Colon (tissue), 2 donors: ENCODE data around the gene NKTR.

Experiments
- FAIRE-seq: peaks from 2 replicates; lab custom pipeline; 2012; peaks lifted over from hg19 to GRCh38; lab: Jason Lieb, UNC
- donor health status: control.
- donor health status: control.

Gene NKTR

DNA sequence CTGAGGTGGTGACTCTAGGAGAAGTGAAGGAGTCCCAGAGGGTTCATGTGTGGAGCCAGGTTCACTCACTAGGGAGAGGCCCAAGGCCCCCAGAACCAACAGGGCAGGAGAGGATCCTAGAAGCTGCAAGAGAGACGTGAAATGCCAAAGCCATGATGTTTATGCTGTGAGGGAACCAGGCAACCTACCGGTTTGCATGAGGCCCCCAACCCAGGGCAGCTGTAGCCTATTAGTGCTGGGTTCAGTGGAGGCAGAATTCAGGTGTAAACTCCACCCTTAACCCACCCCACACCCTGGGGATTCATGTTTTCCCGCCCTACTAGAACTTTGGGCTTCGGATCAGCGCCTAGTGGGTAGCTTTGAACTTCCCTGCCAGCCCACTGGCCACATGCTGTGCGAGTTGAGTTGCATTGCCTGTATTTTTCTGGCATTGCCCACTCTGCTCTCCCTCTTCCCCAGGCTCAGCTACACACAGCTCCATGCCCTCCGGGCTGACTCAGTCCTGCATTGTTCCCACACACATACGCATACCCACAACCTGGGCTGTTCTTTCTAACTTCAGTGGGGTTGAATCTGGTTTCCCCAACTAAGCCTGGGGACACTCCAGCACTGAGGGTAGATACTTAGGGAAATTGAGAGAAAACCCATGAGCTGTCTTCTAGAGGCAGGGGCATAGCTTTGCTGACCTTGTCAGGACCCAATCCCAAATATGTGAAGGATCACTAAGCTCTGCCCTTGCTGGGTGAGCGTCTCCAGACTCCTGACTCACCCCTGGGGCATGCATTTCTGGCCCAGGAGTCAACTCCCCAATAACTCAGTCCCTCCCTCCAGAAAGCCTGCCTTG, 51.0 kb downstream of the NKTR start:
- FAIRE-seq, result no peak

DNA sequence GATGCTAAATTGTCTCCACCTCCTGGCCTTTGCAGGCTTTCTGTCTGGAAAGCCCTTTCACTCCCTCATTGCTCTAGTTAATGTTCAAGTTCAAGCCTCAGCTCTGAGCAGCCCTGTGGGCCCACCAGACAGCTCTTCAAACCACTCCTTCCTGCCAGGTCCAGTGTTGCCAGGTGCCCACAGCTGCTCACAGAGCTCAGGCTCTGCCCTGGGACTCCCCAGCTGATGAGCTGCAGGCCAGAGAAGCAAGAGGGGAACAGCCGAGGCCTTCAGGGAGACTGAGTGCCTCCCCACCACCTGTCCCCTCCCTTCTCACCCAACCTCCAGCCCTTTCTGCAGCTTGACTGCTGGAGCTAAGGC, 51.7 kb downstream of the NKTR start:
- FAIRE-seq, result no peak

DNA sequence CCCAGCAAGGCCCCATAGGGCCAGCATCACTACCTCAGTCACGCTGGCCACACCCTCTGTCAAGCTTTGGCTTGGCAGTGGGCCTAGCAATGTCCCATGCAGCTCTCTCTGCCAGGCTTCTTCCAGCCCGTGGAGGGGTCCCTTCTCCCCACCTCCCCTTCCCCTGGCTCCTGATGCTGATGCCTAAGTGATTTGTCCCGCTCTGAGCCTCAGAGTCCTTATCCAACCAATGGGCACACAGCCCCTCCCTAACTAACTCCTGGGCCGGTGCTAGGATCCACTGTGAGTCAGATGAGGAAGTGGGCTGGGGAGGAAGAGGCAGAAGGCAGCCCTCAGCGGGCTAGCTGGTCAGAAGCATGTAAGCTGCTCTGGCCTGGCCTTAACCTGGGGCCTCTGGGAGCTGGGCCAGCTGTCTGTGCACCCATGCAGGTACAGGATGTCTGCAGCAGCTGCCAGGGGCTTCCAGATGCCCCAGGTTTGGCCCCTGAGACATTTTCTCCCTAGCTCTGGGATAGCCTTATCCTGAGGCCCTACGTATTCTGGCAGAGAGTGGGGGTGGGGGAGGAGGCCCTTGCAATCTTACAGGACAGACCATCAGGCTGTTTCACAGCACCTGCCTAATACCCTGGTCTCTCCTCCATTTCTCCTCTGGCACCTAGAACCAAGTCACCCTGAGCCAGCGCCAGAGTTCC, 52.3 kb downstream of the NKTR start:
- no peak for FAIRE-seq

DNA sequence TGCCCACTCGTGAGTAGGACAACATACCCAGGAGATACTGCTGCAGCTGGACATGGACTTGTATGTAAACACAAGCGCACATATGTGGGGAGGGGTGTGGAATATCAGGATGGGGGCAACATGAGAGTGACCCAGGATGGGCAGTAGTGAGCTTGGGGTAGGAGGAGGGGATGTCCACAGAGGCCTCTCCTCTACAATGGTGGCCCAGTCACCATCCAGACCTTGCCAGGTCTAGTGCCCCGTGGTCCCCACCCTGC, 52.7 kb downstream of the NKTR start:
- no peak for FAIRE-seq

DNA sequence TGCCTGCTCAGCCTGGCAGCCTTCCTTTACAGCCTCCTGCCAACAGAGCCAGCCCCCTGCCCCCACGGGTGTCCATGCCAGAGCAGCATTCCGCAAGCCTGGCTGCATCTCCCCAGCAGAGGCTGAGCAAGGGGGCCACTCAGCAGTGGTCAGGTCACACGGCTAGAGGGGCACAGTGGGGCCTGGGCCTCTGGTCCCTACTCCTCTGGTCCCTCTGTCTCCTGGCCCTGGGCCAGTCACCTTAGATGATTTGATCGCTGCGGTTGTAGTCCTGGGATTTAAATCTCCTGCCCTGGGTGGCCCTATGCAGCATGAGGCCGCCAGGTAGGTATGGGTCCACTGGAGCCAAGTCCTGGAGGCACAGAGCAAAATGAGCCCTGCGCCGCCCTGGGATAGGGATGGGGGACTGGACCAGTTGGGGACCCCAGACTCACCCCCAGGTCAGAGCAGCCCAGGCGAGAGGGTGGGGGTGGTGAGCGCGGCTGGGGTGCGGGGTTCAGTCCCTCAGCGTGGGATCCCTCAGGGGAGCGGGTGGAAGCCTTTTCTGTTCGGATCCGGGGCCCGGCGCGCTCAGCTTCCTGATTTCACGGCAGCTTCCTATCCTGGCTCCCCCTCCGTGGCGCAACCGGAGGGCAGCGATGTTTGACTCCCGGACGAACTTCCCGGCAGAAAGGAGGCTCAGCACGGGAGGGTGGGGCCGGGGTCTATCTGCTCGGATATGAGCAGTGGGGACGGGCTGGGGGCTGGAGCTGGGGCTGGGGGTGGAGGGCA, 53.3 kb downstream of the NKTR start, which contains the start of gene ZBTB47:
TSS of gene ZBTB47 (plus strand) at position 138 of the 771 bp plus-strand sequence. CDS start 4,659 bp downstream, outside the sequence.
- FAIRE-seq, result no peak

DNA sequence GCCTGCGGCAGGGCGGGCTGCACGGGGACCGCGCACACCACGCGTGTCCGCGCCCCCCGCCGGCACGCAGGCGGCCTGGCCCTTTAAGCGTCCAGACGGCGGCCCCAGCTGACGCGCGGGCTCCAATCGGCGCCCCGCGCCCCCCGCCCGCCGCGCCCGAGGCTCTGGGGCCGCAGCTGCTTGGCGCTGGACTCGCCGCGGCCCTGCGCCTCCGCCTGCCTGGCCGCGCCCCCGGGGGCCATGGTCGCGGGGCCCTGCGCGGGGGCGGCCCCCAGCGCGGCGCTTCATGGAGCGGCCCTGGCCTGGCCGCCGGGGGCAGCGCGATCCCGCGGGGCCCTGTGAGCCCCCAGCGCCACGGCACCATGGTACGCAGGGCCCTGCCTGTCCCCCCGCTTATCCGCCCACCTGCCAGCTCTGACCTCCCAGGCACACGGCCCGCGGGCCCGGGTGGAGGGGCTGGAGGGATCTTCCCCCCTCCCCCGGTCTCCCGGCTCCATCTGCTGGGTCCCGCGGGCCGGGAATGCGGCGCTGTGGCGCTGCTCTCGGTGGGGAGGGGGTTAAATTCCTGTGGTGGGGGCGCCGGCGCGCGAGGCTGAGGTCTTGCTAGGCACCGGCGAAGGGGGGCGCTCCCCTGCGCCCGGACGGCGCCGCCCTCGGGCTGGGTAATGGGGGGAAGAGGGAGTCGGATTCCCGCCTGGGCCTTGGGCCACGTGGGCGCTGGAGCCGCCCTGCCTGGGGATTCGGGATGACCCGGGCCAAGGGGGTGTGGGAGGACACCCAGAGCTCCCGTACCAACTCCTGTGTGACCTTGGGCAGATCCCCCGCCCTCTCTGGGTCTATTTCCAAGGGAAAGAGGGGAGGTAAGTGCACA, 54.1 kb downstream of the NKTR start:
- no peak for FAIRE-seq

DNA sequence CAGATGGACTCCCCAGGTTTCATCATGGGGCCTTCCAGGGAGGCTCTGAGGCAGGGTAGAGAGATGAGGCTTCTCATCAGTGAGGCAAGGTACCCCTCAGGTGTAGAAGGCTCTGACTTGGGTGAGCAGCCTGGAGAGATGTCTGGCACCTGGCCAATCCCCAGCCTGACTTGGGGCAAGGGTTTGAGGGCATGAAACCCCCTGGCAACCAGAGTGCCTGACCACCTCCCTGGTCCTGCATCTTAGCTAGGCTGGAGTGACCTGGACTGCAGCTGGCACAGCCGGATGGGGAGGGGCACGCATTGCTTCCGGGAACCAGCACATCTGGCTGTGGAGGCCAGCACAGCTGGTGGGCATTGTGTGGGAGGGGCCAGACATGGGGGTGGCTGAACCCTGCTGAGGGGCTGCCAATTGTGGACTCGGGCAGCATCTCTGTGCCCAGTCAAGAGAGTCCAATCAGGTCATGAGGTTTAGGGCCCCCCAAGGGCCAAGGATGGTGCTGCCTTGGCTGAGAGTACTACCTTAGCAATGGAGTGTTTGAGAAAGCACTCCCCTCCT, 54.9 kb downstream of the NKTR start:
- no peak for FAIRE-seq

DNA sequence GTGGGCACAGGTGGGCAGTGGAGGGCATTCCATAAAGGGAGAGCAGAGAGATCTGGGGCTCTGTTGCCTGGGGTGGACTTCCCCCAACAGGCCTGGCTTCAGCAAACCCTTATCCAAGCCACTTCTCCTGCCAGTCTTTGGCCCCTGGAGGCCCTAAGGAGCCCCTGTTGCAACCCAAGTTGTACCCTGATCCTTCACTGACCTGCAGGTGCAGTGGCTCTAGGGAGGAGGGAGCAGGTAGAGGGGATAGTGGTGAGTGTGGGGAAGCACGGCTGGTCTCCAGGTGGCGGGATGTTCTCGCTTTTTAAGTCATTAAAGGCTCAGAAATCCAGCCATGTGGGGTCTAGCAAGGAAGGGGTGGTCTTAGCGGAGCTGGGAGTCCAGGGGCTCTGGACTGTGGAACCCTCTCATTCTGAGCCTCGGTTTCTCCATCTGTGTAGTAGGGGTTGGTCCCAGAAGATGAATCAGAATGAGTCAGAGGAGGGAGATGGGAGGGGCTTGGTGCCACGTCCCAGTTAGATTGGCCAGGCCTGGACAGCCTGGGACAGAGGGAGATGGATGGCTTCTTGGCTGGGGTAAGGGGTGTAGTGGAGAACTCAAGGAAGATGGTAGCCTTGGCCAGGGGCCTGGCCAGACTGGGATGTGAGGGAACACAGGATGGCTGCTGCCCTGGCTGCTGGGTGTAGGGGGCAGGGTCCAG, 55.6 kb downstream of the NKTR start:
- no peak for FAIRE-seq

DNA sequence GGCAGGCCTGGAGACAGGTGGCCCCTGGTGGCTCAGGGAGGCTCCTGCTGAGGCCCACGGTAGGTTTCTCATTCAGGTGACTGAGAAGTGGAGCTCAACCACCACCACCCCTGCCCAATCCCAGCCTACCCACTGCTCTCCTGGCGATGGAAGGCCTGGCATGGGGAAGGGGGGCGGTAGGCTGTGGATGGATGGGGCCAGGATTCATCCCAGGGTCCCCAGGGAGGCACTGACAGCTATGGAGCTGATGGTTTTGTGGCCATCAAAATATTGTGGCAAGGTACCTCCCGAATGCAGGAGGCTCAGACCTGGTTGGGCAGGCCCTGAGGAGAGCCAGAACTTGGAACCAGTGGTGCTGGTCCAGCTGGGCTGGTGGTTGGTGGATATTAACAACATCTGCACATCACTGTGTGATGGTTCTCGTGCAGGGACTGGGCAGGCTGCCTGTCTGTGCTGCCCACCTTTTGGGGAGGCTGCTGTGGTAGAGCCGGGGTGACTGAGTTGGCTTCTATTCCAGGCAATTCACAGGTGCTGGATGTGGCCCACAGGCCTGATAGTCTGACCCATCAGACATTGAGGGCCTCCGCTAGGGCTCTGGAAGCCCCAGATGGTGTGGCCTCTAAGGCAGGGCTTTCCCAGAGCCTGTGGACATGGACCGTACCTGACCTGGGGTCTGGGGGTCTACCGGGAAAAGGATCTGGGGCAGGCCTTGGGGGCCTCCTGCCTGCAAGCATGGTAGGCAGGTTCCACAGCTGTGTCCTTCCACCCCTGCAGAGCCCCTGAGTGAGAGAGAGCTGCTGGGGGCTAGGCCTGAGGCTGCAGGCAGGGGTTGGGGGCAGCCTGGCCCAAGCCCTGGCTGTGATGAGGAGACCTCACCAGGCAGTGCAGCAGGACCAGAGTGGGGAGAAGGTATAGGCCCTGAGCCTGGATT, 56.5 kb downstream of the NKTR start:
- FAIRE-seq, result no peak

DNA sequence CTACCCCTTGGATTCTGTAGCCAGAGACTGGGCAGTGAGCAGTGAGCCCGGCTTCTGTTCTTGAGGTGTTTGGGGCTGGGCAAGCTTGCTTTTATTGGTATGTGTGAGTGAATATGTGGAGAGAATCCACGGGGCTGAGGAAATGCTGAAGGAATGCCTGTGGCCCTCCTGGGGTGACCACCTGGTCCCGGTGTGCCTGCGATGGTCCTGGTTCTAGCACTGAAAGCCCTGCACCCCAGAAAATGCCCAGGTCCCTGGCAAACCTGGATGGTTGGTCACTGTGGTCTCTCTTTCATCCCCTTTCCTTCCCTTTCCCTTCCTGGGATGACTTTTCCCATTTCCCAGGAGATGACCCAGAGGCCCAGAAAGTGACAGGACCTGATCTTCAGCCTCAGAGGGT, 57.2 kb downstream of the NKTR start:
- no peak for FAIRE-seq

DNA sequence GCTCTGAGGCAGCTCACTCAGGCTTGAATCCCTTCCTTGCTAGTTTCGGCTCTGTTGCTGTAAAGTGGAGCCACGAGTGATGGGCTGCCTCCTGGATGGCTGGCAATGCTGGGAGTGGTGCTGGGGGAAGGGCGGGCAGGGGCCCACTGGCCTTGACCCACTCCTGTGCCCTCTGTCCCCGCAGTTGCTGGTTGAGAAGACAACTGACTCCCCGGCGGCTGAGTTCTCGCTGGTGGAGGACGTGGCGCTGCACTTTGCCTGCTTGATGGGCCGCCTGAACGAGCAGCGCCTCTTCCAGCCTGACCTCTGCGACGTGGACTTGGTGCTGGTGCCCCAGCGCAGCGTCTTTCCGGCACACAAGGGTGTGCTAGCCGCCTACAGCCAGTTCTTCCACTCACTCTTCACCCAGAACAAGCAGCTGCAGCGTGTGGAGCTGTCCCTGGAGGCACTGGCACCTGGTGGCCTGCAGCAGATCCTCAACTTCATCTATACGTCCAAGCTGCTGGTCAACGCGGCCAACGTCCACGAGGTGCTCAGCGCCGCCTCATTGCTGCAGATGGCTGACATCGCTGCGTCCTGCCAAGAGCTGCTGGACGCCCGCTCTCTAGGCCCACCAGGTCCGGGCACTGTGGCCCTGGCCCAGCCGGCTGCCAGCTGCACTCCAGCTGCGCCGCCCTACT, 57.7 kb downstream of the NKTR start:
- no peak for FAIRE-seq

DNA sequence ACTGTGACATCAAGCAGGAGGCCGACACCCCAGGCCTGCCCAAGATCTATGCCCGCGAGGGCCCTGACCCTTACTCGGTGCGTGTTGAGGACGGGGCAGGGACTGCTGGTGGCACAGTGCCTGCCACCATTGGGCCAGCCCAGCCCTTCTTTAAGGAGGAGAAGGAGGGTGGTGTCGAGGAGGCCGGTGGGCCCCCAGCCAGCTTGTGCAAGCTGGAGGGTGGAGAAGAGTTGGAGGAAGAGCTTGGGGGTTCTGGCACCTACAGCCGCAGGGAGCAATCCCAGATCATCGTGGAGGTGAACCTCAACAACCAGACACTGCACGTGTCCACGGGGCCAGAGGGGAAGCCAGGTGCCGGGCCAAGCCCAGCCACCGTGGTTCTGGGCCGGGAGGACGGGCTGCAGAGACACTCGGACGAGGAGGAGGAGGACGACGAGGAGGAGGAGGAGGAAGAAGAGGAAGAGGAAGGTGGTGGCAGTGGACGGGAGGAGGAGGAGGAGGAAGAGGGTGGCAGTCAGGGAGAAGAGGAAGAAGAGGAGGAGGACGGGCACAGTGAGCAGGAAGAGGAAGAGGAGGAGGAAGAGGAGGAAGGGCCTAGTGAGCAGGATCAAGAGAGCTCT, 58.4 kb downstream of the NKTR start:
- no peak for FAIRE-seq

DNA sequence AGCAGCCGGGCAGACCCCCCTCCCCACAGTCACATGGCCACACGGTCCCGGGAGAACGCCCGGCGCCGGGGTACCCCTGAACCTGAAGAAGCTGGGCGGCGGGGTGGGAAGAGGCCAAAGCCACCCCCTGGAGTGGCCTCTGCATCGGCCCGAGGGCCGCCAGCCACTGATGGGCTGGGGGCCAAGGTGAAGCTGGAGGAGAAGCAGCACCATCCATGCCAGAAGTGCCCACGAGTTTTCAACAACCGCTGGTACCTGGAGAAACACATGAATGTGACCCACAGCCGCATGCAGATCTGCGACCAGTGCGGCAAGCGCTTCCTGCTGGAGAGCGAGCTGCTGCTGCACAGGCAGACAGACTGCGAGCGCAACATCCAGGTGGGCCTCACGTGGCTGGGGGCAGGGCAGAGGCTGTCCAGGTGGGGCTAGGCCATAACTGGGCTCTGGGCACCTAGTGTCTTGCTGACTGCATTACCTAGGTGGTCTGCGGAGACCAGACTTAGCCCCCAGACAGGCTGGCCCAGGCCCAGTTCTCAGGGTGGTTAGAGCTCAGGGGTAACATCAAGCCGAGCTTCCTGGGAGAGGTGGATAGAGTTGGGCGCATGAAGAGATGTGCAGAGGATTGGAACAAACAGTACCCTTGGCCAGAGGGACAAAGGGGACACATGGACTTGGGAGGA, 59.1 kb downstream of the NKTR start:
- FAIRE-seq, result no peak

DNA sequence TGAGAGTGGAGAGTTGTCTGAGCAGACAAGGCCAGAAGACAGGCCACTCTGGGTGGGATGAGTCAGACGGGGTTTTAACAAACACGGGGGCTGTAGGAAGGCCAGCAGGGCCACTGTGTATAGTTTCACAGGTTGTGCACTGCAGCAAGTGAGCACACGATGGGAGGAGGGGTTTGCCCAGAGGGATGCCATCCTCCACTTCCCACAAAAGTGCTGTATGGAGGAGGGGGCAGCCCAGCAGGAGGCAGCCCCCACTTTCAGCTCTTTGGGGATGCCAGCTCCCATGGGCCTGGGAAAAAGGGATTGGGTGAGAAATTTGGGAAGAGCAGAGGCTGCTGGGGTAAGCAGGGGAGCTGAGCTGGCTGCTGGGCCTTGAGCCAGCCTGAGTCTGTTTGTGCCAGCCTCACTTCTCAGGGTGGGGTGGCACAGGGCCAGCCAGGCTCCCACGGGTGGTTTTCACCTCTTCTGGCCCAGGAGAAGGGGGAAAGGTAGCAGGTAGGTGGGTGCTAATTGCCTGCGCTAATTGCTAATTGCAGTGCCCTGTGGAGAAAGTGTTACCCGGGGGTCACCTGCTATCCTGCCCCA, 59.7 kb downstream of the NKTR start:
- no peak for FAIRE-seq

DNA sequence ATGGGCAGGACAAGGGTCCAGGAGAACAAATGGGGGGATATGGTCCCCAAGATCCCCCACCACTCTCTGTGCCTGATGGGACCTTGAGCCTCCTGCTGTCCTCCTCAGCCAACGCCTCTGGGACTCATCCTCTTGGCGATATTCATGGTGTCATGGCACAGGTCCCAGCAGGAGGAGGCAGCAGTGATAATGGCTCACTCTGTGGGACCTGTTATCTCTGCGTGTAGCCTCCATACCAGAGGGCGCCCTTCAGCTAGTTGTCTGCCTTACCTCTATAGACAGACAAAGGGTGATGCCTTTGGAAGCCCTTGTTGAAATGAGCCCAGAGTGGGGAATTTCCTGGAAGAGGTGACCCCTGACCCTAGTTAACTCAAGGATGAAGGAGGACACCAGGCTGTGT, 60.4 kb downstream of the NKTR start:
- no peak for FAIRE-seq

DNA sequence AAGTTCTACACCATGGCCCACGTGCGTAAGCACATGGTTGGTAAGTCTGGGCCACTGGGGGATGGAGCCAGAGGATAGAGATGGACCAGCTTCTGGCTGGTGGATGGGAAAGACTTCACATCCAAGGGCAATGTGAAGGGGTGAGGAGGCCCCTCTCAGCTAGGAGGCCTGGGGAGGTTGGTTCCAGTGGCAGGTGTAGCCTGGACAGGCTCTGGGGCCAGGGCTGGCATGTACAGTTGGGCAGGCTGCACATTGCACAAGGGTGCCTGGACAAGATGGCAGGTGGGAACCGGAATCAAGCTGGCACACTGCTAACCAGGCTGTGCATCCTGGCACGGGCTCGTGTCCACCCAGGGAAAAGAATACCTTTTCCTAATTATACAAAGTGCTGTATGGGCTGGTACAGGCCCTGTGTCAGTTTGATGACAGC, 61.1 kb downstream of the NKTR start:
- no peak for FAIRE-seq

DNA sequence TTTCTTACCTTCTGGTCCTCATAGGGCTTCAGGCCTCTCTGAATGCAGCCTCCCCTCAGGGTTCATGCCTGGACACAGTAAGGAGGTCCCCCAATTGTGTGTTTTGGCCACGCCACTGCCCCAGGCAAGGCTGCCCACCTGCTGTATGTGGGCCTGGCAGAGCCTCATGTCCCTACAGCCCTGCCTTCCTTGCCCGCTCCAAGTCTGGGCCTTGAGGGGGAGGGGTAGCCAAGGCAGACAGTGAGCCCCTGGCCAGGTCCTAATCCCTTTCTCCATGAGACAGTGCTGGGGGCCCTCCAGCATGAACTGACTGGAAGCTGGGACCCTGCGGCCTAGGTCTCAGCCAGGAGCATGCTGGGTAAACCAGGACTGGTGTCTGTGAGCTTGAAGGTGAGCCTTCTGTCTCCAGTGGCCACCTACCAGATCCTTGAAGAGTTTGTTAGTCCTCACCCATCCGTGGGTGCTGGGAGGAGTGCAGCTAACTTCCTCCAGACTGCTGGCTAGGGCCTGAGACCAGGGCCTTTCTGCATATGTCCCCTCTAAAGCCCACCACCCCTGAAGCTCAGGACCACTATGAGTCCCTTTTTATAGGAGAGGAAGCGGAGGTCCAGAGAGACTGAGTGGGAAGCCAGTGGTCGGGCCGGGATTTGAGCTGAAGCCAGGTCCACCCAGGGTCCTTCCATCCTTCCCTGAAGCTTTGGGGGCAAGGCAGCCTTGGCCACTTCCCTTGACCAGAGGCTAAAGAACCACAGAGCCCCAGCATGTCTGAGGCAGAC, 61.7 kb downstream of the NKTR start:
- no peak for FAIRE-seq
